KOPT-K1 (cell line): ENCODE measurements around the gene EPHA3.

Experiments
- H3K27ac ChIP-seq: fragments of 200-600 bp; sonication (generic); 2 replicates; pipeline ENCODE4 v1.5.1; 2016; ENCODE audit warnings: antibody characterized with exemption, mild to moderate bottlenecking, low read depth, low read length; ENCODE audit not compliant: poor library complexity, severe bottlenecking
- H3K36me3 ChIP-seq: fragments of 200-600 bp; sonication (generic); 2 replicates; pipeline ENCODE4 v1.5.1; 2017; ENCODE audit warnings: antibody characterized with exemption, mild to moderate bottlenecking, low read length, moderate library complexity; ENCODE audit not compliant: insufficient read depth
- H3K9me3 ChIP-seq: fragments of 200-600 bp; sonication (generic); 2 replicates; pipeline ENCODE4 v1.5.1; 2017; ENCODE audit warnings: antibody characterized with exemption, low read length, mild to moderate bottlenecking; ENCODE audit not compliant: insufficient read depth, poor library complexity, severe bottlenecking

EPHA3 gene

DNA sequence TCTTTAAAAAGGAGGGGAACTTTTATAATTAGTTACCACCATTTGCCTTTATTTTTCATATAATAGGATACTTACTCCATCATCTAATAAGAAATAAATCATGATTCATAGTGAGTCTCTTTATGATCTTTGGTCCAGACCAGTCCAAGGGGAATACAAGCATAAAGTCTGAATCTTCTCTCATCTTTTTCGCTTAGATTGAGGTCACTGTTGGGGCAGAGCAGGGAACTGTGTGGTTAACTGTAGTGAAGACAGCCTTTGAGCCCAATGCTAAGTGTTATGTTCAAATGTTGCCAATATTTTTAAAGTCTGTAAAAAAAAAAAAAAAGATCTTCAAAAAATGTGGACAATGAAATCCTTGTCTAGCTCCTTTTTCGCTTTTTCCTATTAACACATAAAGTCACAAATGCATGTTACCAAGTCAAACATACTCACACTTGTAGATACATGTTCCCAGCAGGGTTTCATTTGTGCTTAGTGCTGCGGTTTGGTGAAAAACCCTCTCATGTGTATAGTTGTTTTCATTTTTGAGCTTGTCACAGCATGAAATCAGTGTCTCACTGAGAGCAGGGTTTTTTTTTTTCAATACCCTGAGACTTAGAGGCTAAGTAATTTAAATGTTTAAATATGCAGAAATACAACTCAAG is 72.1 kb downstream of the EPHA3 start:
- no peak overlapping the region for H3K27ac ChIP-seq
- no peaks in the 10 kb centered on the region for H3K36me3 ChIP-seq
- no peaks in the 10 kb centered on the region for H3K9me3 ChIP-seq

- Histone ChIP-seq H3K27ac (no peak overlapping the region), H3K36me3 (no peaks in the 10 kb centered on the region), H3K9me3 (no peaks in the 10 kb centered on the region)
Observed at GRCh38 chr3:89180334-89180733, 72.9 kb downstream of the EPHA3 start.

DNA sequence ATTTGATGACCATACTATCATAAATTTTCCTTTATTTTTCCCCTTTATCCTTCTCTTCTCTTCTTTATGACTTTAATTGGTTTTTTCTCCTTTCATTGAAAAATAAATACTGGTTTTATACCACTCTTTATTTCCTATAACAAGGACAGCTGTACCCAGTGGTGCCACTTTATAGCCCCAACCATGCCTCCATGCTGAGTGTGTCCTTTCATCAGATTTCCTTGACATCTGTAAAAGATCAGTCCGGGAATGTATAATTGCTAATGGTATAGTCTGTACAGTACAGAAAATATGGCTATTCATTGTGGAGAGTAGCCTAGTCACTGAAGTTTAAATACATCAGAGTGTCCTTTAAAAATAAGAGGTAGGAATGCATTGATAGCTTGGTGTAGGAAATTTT is 74.6 kb downstream of the EPHA3 start:
- Histone ChIP-seq H3K9me3 (no peaks in the 10 kb centered on the region), H3K36me3 (no peaks in the 10 kb centered on the region), H3K27ac (no peak overlapping the region)

- Histone ChIP-seq H3K9me3 (no peaks in the 10 kb centered on the region), H3K36me3 (no peaks in the 10 kb centered on the region), H3K27ac (no peak overlapping the region)
Observed at GRCh38 chr3:89184151-89184995, 77.0 kb downstream of the EPHA3 start.

DNA sequence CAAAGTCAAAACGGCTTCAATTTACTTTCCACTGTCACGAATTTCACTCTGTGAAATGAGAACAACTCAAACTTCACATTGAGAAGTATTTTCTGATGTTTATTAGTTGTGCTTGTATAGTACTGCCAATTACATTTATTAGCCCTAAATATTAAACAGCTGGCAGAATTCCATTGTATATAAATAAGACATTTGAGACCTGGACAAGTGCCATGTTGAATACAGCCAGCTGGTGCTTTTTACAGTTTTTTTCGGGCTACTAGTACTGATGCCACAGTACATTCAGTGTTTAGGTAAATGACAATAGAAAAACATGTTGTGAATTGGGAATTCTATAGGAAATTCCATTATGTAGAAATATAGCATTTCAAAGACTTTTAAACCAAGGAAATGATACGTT is 79.0 kb downstream of the EPHA3 start:
- no peaks in the 10 kb centered on the region for H3K36me3 ChIP-seq
- H3K27ac ChIP-seq, result no peak overlapping the region
- no peaks in the 10 kb centered on the region for H3K9me3 ChIP-seq

GRCh38 chr3:89198591-89198990 is 91.2 kb downstream of the EPHA3 start:
- H3K27ac ChIP-seq, result no peak overlapping the region
- H3K9me3 ChIP-seq, result no peaks in the 10 kb centered on the region
- no peaks in the 10 kb centered on the region for H3K36me3 ChIP-seq

DNA sequence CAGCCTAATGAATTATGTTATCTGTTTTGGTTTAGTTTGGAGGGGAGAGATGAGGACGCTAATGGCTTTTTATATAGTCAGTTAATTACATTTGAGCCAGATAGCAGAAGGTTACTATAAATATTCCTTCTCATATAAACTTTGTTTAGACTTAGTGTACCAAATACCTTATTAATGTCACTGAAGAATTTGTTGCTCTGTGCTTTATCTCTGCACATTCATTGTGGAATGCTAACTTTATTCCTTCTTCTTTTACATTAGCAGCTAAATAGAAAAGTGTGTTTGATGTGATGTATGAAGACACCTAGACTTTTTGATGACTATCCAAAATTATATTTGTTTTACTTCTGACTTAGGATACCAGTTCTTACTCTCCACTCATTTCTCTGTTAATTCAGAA is 105.2 kb downstream of the EPHA3 start:
- H3K27ac ChIP-seq, result no peak overlapping the region
- no peaks in the 10 kb centered on the region for H3K9me3 ChIP-seq
- H3K36me3 ChIP-seq, result no peaks in the 10 kb centered on the region

DNA sequence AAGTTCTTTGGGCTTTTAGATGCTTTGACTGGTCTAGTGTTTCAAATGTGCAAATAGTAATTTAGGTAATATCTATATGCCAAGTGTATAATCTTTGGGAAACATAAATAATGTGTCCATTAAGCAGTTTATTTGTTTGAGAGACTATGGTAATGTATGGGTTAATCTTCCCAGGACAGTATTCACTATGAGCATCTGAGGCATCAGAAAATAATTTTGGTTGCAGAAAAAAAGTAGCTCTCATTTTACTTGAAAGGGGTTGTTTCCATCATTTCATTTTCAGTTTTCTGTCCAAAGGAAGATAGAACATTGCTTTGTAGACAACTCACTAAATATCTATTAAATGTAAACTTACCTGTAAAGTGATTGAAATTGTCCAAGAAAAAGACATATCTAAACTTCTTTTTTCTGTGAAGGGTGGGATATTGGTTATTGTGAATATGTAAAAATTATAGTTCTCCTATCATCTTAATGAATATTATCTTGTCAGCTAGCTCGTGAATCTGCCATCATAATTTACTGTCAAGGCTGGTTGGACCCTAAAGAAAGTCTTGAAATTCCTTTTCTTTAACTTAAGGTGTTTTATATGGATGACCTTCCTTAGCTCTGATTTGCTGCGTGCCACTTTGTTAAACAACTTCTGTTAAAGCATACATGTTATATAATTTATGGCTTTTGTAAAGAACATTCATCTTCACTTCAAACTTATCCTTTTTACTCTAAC is 108.8 kb downstream of the EPHA3 start:
- H3K36me3 ChIP-seq, result no peaks in the 10 kb centered on the region
- no peaks in the 10 kb centered on the region for H3K9me3 ChIP-seq
- no peak overlapping the region for H3K27ac ChIP-seq

GRCh38 chr3:89217148-89217685 is 109.8 kb downstream of the EPHA3 start:
- Histone ChIP-seq H3K36me3 (no peaks in the 10 kb centered on the region), H3K27ac (no peak overlapping the region), H3K9me3 (no peaks in the 10 kb centered on the region)

DNA sequence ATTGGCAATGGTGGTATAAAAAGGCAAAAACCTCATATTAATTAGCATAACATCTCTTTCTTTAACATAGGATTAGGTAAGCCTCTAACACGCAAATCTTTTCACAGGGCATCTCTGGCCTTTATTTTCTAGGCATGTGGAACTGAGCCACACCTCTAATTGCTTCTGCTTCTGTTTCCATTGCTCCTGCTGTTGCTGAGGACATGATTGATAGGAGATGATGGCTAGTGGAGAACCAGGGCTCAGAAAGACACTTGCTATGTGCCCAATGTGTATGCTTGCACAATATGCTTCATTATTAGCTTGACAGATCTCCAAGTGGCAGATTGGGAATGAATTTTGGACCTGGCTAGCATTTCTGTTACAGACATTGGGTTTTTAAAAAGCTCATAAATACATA is 114.5 kb downstream of the EPHA3 start:
- Histone ChIP-seq H3K27ac (no peak overlapping the region), H3K36me3 (no peaks in the 10 kb centered on the region), H3K9me3 (no peaks in the 10 kb centered on the region)

DNA sequence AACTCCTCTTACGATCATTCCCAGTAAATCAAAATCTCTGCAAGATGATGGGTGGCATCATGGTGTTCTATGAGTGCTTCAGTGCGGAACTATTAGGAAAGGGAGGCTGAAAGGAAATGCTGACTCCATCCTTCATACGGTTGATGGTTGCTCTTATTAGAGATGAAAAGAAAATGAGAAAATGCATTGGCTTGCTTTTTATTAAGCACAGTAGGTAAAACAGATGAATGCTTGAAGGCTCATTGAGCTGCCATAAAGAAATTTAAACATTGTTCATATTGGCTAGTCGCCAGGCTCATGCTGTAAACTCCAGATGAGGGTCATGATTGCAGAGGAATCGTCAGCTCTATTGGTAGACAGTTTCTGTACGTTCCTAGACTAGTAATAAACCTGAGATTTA is 115.8 kb downstream of the EPHA3 start:
- H3K36me3 ChIP-seq, result no peaks in the 10 kb centered on the region
- H3K9me3 ChIP-seq, result no peaks in the 10 kb centered on the region
- no peak overlapping the region for H3K27ac ChIP-seq

- Histone ChIP-seq H3K9me3 (no peaks in the 10 kb centered on the region), H3K27ac (no peak overlapping the region), H3K36me3 (no peaks in the 10 kb centered on the region)
Observed at GRCh38 chr3:89227218-89227617, 119.8 kb downstream of the EPHA3 start.

GRCh38 chr3:89227634-89228033 is 120.2 kb downstream of the EPHA3 start:
- no peak overlapping the region for H3K27ac ChIP-seq
- H3K9me3 ChIP-seq, result no peaks in the 10 kb centered on the region

DNA sequence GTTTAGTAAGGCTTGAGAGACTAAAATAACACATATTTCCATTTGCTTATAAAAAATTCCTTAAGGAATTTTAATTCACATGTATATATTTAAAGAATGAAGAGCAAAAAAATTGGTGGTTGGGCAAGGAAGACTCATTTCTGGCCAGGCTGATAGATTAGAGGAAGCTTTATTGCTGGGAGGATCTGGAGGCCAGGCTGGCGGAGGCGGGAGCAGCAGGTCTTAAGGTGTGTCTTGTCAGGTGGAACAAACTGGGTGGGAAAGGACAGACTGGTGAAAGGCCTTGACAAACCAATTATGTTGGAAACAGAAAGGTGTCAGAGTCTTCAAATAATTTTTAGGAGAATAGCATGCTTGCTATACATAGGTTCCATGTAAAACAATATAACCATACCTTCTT is 124.7 kb downstream of the EPHA3 start:
- H3K36me3 ChIP-seq, result no peaks in the 10 kb centered on the region
- no peak overlapping the region for H3K27ac ChIP-seq
- H3K9me3 ChIP-seq, result no peaks in the 10 kb centered on the region

More at GRCh38 chr3:89227634-89228033, 120.2 kb downstream of the EPHA3 start:
- no peaks in the 10 kb centered on the region for H3K36me3 ChIP-seq

- no peaks in the 10 kb centered on the region for H3K9me3 ChIP-seq
- H3K36me3 ChIP-seq, result no peaks in the 10 kb centered on the region
- no peak overlapping the region for H3K27ac ChIP-seq
Observed at GRCh38 chr3:89234620-89235019, 127.2 kb downstream of the EPHA3 start.
